KMS-11 (cell line): Measurements from ENCODE around the gene PNPO.

Experiments used
- H2AFZ ChIP-seq: fragments of 200-600 bp; sonication (generic); 2 replicates; pipeline ENCODE4 v1.6.1; 2016; ENCODE audit warnings: antibody characterized with exemption, mixed run types, low read depth
- H3K27ac ChIP-seq: fragments of 200-600 bp; sonication (generic); 2 replicates; pipeline ENCODE4 v1.6.1; 2016; ENCODE audit warnings: mild to moderate bottlenecking, mixed run types
- H3K27me3 ChIP-seq: fragments of 200-600 bp; sonication (generic); 2 replicates; pipeline ENCODE4 v1.6.1; 2017; ENCODE audit warnings: mild to moderate bottlenecking, low read depth, mixed run types, moderate library complexity; ENCODE audit not compliant: insufficient read depth
- H3K36me3 ChIP-seq: fragments of 200-600 bp; sonication (generic); 2 replicates; pipeline ENCODE4 v1.6.1; 2017; ENCODE audit warnings: mild to moderate bottlenecking, mixed run types; ENCODE audit not compliant: insufficient read depth
- H3K4me1 ChIP-seq: fragments of 200-600 bp; sonication (generic); 2 replicates; pipeline ENCODE4 v1.6.1; 2016; ENCODE audit warnings: mild to moderate bottlenecking, low read depth, mixed run types; ENCODE audit not compliant: poor library complexity, severe bottlenecking
- H3K4me2 ChIP-seq: fragments of 200-600 bp; sonication (generic); 2 replicates; pipeline ENCODE4 v1.7.0; 2016; ENCODE audit warnings: mild to moderate bottlenecking, mixed run types
- H3K4me3 ChIP-seq: fragments of 200-600 bp; sonication (generic); IDR thresholded peaks from 2 replicates; pipeline ENCODE4 v1.6.1; 2017; ENCODE audit warnings: low read depth, low read length, mixed read lengths; ENCODE audit not compliant: insufficient read depth
- H3K79me2 ChIP-seq: fragments of 200-600 bp; sonication (generic); 2 replicates; pipeline ENCODE4 v1.6.1; 2016; ENCODE audit warnings: low read depth, mixed run types; ENCODE audit not compliant: insufficient read depth
- H3K9ac ChIP-seq: fragments of 200-600 bp; sonication (generic); 2 replicates; pipeline ENCODE4 v1.6.1; 2016; ENCODE audit warnings: mild to moderate bottlenecking, mixed run types
- H4K20me1 ChIP-seq: fragments of 200-600 bp; sonication (generic); 2 replicates; pipeline ENCODE4 v1.6.1; 2016; ENCODE audit warnings: mild to moderate bottlenecking, mixed run types; ENCODE audit not compliant: insufficient read depth
- TF ChIP-seq, protein P1 (sequence below): fragments of 200-600 bp; sonication (generic); conservative IDR thresholded peaks from 2 replicates; pipeline ENCODE4 v1.6.1; 2017; ENCODE audit warnings: low read depth, mild to moderate bottlenecking, antibody characterized with exemption, low read length, moderate library complexity, mixed read lengths

PNPO gene

DNA sequence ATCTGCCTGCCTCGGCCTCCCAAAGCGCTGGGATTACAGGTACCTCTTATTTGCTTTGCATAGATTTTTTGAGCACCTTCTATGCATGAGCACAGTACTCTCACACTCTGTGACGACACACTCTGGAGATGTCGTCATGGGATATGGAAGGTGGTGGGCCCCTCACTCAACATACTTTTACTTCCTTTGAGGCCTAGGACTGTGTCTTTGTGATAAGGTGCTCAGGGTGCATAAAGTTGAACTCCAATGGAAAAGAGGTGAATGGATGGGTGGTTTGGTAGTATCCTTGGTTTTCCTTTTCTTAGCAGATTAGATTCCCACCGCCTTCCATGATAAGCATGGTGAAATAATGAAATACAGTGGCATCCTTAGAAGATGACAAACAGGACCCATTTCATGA is 23.5 kb downstream of the PNPO start:
- H3K4me1 ChIP-seq: peaks cover under 1% of the 10 kb centered on the region
- H3K36me3 ChIP-seq: no peaks in the 10 kb centered on the region
- TF ChIP-seq, protein P1, sequence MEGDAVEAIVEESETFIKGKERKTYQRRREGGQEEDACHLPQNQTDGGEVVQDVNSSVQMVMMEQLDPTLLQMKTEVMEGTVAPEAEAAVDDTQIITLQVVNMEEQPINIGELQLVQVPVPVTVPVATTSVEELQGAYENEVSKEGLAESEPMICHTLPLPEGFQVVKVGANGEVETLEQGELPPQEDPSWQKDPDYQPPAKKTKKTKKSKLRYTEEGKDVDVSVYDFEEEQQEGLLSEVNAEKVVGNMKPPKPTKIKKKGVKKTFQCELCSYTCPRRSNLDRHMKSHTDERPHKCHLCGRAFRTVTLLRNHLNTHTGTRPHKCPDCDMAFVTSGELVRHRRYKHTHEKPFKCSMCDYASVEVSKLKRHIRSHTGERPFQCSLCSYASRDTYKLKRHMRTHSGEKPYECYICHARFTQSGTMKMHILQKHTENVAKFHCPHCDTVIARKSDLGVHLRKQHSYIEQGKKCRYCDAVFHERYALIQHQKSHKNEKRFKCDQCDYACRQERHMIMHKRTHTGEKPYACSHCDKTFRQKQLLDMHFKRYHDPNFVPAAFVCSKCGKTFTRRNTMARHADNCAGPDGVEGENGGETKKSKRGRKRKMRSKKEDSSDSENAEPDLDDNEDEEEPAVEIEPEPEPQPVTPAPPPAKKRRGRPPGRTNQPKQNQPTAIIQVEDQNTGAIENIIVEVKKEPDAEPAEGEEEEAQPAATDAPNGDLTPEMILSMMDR: no peak
- H3K9ac ChIP-seq: no peak overlapping the region
- no peaks in the 10 kb centered on the region for H4K20me1 ChIP-seq
- H2AFZ ChIP-seq: no peak overlapping the region
- no peak overlapping the region for H3K27ac ChIP-seq
- no peak overlapping the region for H3K4me2 ChIP-seq
- H3K79me2 ChIP-seq: no peaks in the 10 kb centered on the region
- H3K4me3 ChIP-seq: no peak overlapping the region
- no peaks in the 10 kb centered on the region for H3K27me3 ChIP-seq

DNA sequence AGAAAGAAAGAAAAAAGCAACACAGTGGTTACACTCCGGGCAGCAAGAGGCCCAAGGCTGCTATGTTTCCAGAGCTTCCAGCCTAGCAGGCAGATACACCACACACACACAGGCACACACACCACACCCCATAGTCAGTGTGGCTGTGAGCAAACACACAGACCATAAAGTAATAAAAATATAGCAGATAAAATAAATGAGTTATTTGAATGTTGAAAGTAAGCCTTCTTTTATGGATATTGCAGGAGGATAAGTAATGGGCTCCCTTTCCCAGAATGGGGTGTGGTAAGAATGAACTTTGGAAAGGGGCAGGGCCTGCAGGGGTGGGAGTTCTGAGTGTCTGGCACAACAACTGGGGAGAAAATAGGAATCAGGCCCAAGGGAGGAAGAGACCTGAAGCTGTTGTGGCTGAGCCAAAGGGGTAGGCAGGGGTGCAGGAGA is 24.7 kb downstream of the PNPO start:
- Histone ChIP-seq H3K4me1 (peaks cover 7% of the 10 kb centered on the region), H3K27me3 (no peaks in the 10 kb centered on the region), H3K27ac (no peak overlapping the region), H3K4me2 (no peak overlapping the region), H3K9ac (no peak overlapping the region), H4K20me1 (no peaks in the 10 kb centered on the region), H2AFZ (no peak overlapping the region), H3K4me3 (no peak overlapping the region), H3K79me2 (no peaks in the 10 kb centered on the region), H3K36me3 (no peaks in the 10 kb centered on the region)
- TF ChIP-seq, protein P1: no peak

DNA sequence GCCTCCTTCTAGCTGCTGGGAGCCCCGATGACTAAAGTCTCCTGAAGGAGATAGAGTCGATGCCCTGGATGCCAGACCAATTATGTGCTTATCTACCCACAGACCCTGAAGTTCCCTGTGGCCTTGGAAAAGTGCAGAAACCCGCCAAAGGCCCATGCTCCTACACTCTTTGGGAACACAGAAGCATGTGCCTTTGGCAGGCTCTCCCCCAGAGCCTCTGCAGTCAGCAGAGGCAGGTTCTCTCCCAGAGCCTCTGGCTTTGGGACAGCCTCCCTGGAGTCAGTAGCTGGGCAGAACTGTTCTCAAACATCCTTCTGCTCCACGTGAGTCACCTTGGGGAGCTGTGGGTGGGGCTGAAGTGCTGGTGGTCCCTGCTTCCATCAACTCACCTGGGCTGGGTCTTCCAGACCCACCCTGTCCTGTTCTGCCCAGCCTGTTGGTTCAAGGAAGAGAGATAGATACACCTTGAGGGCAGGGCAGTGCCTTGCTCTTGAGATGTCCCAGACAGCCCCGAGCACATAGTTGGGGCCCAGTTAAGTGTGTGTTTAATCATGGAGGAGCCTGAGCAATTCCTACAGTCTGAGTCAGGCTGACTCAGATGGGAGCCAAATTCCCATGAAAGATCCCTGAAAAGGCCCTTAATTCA is 26.4 kb downstream of the PNPO start:
- no peak overlapping the region for H3K4me3 ChIP-seq
- TF ChIP-seq, protein P1: no peak
- no peaks in the 10 kb centered on the region for H4K20me1 ChIP-seq
- H2AFZ ChIP-seq: no peak overlapping the region
- no peak overlapping the region for H3K9ac ChIP-seq
- no peak overlapping the region for H3K27ac ChIP-seq
- H3K79me2 ChIP-seq: peaks cover 10% of the 10 kb centered on the region; the same call in 1 of the 2 replicates
- H3K27me3 ChIP-seq: no peaks in the 10 kb centered on the region
- no peaks in the 10 kb centered on the region for H3K36me3 ChIP-seq
- H3K4me2 ChIP-seq: no peak overlapping the region
- peaks cover 16% of the 10 kb centered on the region for H3K4me1 ChIP-seq

DNA sequence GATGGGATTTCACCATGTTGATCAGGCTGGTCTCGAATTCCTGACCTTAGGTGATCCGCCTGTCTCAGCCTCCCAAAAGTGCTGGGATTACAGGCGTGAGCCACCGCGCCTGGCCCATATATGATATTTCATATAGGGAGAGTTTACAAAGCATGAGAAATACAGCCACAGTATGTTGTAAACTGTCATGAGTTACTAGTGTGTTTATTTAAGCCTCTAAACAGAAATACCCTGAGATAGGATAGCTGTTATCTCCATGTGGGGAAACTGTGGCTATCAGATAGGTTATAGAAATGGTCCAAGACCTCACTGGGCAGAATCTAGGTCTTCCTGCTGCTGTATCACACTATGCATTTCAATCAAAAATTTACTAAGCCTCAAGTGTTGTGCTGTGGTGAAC is 27.5 kb downstream of the PNPO start:
- Histone ChIP-seq H3K4me1 (peaks cover 19% of the 10 kb centered on the region), H3K4me2 (no peak overlapping the region), H3K9ac (no peak overlapping the region), H3K36me3 (no peaks in the 10 kb centered on the region), H3K4me3 (no peak overlapping the region), H3K79me2 (peaks cover 10% of the 10 kb centered on the region; the same call in 1 of the 2 replicates), H3K27ac (no peak overlapping the region), H2AFZ (no peak overlapping the region), H4K20me1 (no peaks in the 10 kb centered on the region), H3K27me3 (no peaks in the 10 kb centered on the region)
- TF ChIP-seq, protein P1: no peak
